Limb (tissue), 2 donors: Measurements from ENCODE around the gene TNFAIP2.
A peak's percentile ranks its signal among the peaks of the same experiment; 100 is the strongest.

ENCODE experiments used
- DNase-seq, 2 donors: peaks; one replicate each; pipeline ENCODE4 v3.0.0-alpha.2; 2016; ENCODE audit errors: extremely low spot score in 2 of 2

Gene TNFAIP2, protein sequence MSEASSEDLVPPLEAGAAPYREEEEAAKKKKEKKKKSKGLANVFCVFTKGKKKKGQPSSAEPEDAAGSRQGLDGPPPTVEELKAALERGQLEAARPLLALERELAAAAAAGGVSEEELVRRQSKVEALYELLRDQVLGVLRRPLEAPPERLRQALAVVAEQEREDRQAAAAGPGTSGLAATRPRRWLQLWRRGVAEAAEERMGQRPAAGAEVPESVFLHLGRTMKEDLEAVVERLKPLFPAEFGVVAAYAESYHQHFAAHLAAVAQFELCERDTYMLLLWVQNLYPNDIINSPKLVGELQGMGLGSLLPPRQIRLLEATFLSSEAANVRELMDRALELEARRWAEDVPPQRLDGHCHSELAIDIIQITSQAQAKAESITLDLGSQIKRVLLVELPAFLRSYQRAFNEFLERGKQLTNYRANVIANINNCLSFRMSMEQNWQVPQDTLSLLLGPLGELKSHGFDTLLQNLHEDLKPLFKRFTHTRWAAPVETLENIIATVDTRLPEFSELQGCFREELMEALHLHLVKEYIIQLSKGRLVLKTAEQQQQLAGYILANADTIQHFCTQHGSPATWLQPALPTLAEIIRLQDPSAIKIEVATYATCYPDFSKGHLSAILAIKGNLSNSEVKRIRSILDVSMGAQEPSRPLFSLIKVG

DNA sequence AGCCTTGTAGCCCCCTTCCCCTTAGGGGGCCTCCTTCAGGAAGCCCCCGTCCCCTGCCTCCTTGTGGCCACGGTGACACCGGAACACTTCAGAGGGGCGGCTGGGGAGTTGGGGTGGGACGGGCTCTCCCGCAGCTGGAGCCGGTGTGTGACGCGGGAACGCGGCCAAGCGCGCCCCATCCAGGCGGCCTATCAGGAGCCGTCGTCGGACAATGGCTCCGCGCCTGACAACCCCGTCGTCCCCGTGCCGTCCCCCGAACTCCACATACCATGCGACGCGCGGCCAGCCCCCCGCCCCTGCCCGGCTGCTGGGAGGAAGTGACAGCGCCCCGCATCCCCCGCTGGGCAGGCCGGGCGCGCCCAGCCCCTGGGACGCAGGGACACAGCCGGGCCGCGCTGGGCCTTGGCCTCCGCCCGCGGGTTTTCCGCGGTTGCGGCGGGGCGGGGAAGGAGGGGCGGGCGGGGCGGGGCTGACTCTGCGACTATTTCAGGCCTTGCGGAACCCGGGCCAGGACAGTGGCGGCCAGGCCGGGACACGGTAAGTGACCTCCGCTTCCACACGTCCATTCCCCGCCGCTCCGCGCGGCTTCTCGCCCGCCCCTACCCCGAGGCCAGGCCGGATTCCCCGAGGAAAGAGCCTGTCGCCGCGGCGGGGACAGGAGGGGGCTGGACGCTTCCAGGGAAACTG is at the start of gene TNFAIP2:
Gene TNFAIP2, plus strand, starts transcription at position 515 of the 687 bp plus-strand sequence. CDS start 2,997 bp downstream, outside the sequence.
- peak in 1 of 2 donors; percentile 71 for DNase-seq

DNA sequence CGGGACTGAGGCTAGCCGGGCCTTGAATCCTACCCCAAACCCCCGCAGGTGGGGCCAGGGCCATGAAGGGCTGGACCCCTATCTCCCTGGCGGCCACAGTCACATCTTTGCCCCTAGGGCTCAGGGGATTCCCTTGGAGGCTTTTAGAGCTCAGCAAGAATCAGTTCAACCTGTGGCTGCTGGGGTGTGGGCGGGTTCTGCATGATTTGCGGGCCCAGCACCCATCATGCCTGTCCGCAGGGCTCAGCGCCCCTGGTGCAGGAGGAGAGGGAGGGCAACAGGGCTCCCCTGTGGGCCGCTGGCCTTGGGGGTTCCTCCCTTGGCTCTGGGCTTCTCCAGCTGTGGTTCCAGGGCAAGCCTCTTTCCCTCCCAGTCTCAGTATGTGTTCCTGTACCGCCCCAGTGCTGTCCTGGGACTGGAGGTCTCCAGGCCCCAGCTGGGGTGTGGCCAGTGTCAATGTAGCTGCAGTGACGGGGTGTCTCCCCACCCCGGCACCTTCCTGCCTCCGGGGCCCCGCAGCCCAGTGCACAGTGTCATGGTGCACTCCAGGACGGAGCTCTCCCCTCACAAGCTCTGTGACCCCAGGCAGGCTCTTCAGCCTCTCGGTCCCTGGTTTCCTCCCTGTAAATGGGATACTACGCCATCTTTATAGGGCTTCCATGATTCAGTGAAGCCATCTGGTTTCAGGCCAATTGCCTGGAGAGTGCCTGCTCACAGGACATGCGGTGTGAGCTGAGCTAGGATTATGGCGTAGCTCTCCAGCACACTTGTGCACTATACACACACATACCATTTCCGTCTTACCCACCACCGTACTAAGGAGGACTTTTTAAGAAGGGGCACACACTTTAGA is 49.2 kb upstream of the TNFAIP2 start:
- DNase-seq, result peak in 1 of 2 donors; percentile 32

DNA sequence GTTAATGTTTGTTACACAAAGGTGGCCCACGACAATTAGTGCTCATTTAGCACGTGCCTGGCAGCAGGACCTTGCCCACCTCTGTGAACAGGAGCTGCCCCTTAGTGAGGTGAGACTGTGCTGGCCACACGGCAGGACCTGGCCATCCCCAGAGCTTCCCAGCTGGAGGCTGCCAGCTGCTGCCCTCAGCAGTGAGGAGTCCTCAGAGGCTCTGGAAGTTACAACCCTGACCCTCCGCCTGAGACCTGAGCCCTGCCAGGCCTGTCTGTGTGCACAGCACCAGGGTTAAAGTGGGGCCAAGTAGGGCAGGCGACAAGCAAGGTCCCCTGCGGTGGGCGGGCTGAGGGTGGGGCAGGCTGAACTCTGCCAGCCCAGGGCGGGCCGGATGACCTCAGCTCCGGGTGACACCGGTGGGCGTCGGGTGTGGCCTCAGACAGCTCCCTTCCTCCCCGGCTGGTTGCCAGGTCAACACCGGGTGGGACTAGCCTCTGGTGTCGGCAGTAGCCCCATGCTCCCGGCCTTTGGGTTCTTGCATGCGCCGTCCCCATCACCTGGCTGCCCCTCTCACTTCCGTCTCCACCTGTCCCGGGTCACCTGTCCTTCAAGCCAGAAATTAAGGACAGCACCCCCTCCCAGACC is 48.4 kb upstream of the TNFAIP2 start:
- DNase-seq, result peak in 1 of 2 donors; percentile 53

DNA sequence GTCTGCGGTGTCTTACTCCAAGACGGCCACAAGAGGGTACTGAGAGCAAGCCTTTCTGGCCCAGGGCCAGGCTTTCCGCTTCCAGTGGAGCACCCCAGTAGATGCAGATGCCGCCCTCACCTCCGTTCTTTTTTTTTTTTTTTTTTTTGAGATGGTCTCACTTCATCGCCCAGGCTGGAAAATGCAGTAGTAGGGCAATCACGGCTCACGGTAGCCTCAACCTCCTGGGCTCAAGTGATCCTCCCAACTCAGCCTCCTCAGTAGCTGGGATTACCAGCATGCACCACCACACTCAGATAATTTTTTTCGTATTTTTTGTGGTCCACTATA is 44.9 kb upstream of the TNFAIP2 start:
- peak; percentile 57 to 79 for DNase-seq

DNA sequence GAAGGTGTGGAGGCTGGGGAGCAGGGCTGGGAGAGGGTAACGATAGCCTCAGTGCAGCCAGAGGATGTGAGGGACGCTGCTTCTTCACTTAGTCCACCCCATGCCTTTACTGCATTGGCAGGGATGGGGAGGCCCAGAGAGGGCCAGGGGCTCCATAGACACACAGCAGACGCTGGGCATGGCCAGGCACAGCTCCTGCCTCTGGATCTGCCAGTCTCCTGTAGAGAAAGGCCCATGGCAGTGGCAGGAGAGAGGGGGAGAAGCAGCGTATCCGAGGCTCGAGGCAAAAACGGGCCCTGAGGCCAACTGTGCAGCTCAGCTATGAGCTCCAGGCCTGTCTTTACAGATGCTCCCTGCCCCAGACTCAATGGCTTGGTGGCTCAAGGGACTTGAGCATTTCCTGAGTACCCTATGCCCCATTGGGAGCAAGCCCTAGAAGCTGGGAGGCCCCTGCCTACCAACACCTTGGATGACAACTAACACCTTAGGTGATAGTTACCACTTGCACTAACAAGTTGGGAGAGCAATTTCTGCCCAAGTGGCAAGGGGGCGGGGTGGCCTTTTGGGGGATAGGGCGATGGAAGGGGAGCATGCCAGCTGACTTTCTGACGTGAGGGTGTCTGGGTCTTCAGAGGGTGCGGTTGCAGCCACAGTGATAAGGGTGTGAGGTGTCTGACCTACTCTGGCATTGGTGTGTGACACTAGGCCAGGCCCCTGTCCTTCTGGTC is 44.2 kb upstream of the TNFAIP2 start:
- no peak for DNase-seq

DNA sequence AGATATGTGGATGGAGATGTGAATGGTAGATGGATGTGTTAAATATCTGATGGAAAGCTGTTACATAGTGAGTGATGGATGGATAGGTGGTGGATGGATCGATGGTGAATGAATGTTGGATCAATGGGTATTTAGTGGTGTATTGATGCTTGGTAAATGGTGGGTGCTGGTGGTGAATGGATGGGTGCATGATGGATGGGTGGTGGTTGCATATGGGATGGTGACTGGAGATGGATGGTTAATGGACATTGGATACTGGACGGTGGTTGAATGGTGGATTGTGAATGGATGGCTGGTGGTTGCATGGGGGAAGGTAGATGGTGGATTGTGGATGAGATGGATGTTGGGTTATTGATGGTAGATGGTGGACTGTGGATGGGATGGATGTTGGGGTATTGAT is 41.3 kb upstream of the TNFAIP2 start:
- no peak for DNase-seq

DNA sequence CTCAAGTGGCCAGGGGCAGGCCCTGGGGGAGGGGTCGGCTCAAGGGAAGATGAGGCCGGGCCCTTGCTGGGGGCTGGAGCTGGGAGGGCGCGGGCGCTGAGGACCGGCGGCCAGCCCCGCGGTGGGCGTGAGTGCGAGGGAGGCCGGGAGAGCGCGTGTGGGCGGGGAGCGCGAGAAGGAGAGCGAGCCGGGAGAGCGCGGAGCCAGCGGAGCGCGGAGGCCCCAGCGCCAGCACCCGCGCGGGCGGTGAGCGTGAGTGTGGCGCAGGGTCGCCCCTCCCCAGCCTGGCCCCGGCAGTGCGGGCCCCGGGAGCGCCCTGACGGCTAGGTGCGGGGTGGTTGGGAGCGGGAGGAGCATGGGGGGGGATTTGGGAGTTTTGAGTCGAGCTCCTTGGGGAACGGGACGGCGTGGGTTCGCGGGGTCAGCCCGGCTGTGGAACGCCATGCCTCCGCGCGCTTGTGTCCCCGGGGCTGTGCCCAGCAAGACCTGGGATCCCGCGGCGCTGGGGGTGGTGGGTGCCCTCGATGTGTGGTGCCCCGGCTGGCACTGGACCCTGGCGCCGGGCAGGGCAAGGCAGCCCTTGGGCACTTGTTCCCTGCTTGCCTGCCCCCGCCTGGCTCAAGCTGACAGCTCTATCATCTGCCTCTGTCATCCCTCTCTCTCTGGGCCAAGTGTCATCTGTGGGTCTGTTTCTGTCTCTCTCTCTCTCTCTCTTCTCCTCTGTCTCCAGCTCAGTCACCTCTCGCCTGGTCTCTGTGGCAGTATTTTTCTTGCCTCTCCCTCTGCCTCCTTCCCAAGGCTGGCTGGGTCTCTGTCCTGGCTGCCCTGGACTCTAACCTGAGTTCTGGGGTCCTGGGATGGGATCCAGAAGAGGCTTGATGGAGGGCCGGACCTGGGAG is 39.0 kb upstream of the TNFAIP2 start, which contains the start of gene LBHD2:
Gene LBHD2, plus strand, starts transcription at position 190 of the 899 bp plus-strand sequence. CDS start 1,803 bp downstream, outside the sequence.
- DNase-seq, result peak in 1 of 2 donors; percentile 46

DNA sequence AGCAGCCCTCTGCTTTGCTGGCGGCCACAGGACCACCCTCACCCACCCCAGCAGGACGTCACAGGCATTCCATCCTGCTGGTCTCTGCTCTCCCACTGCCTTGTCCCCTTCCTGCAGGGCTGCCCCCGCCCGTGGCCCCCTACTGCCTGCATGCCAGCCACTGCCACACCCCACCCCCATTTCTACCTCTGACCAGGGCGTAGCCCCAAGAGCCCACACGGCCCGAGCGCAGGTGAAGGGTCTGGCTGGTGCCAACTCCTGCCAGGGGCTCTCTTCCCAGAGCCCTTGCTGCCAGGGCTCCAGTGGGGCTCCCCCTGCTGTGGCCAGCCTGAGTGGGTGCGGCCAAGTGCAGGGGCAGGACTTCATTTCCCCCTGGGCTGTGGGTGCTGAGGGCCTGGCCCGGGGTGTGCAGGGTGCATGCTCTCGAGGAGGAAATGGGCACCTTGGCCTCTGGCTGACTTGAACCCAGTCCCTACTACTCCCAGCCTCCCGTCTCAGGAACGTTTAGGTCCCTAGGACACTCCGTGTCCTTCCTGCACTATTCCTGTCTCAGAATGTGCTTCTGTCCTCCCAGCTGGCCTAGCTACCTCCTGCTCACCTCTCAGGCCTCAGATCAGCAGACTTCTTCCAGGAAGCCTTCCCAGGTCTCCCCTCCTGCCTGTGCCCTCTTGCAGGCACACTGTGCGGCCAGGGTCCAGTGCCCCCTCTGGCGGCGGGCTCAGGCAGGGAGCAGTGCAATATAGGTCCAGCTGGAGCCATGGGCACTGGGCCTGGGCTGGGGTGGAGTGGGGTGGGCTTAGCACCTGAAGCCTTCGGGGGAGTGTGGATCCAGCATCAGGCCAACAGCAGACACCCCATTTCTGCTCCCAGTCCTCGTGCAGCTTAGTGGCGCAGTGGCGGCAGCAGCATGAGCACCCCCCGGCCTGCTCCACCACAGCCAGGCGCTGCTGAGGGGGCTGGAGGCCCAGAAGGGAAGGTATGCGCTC is 37.9 kb upstream of the TNFAIP2 start:
- DNase-seq, result no peak

DNA sequence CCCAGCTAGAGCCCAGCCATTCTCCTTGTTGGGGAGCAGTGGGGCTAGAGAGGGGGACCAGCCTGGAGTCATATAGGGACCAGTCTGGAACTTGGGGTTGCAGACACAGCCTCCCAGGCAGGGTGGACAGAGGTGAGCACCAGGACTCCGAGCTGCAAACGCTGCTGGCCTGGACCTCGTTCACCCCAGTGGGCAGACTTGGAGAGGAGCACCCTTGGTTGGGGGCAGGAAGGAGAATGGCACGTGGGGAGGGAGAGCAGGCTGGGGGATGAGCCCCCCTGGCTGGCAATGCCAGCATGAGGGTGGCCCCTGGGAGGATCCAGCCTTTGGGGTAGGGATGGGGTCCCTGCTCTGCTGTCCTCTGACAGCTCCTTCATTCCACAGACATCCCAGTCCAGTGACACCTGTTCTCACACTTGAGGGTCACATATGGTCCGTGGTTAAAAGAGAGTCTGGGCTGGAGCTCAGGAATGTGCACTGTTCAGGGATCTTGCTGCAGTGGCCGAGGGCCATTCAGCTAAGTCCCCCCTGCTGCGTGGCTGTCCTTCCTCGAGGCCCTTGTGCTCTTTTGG is 36.4 kb upstream of the TNFAIP2 start:
- no peak for DNase-seq

DNA sequence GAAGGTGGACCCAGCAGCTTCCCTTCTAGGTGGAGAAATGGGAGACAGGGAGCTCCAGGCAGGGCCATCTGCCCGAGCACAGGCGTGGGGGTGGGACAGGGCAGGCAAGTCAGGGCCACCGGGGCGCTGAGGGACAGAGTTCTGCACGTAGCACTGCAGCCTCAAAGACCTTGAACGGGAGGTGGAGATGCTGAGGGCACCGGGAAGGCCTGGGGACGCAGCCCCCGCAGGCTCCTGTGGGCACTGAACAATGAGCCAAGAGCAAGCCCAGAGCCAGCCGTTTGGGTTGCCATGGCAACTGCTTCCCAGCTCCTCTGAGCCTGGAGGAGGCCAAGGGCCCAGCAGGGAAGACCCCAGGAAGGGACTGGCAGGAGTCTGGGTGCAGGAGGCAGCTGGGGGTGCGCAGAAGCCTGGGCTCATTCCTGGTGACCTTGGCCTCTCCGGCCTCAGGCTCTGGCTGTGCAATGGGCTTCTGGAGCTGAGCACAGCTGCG is 35.9 kb upstream of the TNFAIP2 start:
- no peak for DNase-seq

DNA sequence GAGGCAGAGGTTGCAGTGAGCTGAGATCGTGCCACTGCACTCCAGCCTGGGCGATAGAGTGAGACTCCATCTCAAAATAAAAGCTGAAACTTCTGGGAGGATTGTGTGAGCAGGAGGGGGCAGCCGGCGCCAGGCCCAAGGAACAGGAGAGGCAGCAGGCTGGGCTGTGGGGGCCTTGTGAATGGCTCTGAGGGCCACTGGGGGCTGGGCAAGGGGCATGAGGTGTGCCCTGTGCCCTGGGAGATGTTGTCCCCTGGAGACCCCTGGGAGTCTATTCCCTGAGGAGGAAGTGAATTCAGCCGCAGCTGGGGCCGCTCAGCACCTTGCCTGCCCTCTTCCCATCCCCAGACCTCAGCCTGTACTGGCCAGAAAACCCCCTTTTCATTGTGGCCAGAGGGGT is 34.3 kb upstream of the TNFAIP2 start:
- no peak for DNase-seq

DNA sequence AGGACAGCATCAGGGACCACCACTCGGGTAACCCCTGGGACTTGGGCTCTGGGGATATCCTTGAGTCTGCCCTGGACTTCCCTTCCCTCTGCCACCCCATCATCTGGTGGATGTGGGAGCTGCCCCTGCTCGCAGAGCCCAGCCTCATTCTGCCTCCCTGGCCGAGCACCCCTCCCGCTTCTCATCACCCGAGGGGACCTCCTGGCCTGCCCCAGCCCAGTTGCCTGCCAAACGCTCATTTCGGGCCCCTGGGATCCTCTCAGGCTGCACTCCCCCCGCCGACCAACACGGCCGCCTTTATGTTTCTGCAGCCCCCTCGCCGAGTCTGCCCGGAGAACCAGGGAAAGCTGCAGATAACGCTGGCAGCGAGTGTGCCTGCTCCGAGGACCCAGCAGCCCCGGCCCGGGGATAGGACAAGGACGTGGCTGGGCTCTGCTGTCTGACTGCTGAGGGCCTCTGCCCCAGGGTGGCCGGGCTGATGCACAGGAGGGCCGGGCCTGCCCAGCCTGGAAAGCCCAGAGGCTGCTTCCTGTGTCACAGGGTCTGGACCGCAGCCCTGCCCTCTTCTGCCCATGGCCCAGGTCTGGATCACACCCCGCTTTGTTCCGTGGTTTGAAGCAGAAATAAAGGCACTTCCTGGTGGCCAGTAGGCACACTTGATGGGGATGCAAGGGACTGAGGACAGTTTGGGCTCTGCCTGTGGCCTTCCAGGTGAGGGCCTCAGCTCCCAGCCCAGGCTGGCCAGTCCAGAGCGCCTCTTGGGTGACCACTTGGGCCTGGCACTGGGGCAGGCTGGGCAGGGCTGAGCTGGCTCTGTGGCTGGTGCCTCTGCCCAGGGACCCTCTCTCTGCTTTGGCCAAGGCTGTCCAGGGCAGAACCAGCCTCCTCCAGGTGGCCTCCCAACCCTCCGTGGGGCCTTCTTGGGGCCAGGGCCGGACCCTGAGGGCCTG is 33.6 kb upstream of the TNFAIP2 start:
- no peak for DNase-seq

DNA sequence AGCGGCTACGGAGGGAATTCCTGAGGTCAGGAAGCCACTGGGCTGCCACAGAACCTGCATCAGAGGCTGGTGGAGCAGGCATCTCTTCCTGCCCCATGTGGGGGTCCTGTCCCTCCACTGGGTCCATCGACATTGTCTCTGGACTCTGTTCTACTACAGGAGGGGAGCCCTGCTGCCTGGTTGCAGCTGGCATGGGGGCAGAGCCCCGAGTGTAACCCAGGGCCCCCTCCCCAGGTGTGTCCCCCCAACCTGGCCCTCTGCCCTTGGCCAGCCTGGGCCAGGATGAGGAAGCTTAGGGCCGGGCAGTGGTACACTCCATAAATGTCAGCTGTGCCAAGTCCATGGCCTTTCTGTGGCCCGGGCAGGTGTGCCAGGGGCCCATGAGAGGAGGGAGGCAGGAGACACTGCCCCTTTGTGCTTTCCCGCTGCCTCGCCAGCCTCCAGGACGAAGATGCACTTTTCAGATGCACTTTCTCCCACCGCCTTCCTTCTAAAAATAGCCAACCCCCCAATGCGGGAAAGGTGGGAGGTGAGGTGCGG is 32.7 kb upstream of the TNFAIP2 start:
- DNase-seq, result no peak

DNA sequence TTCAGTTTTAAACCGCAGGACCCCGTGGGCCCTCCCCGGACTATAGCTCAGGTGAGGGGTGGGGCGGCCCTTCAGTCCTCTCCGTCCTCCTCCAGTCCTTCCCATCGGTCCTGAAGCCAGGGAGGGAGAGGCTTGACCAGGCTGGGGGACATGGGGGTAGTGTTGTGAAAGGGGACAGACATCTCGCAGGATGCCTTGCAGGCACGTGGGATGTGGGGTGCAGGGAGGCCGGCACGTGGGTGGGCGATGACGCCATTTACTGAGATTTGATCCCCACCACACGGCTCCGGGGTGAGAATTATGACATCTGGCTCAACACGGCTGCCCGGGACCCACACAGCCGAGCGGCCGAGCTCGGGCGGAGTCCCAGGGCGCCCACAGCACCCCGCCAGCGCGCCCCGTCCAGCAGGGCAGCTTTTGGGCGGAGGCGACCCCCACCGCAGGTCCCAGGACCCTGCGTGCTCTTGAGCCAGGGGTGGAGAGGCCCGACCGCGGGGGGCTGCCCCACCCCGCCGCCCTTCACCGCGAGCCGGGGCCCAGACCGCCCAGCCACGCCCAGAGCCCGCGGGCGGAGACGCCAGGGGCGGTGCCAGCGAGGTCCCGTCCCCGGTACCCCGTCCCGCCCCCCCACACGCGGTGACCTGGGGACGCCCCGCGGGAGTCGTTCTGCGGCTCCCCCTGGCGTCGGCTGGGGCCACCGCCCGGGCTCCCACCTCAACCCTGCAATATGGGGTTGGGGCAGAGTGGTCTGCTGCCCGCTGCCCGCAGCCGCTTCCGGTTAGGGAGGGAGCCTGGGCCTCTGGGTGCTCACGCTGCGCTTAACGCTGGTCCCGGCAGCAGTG is 32.0 kb upstream of the TNFAIP2 start:
- peak in 1 of 2 donors; percentile 65 for DNase-seq

DNA sequence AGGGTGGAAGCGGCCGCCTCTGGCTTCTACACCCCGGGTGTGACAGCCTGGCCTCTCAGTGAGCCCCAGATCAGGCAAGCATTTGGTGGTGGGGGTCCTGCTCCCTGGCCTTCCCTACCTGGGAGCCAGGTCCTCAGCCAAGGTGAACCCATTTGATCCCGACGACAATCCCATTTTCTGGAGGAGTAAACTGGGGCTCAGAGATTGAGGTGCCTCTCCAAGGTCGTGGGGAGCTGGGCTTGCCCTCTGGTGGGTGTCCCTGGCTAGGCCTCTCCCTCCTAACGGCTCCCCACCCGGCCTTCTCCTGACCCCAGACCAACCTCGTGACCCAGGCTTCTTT is 31.4 kb upstream of the TNFAIP2 start:
- no peak for DNase-seq
